GM19395 (cell line): ENCODE data around the gene CCDC134.

Source experiments
- ATAC-seq: cut with Tn5 transposase; IDR thresholded peaks from one replicate; pipeline ENCODE4 v1.9.1; 2021; ENCODE audit warnings: mild to moderate bottlenecking, moderate library complexity; ENCODE audit not compliant: unreplicated experiment

CCDC134 gene

GRCh38 chr22:41782316-41782715 is 18.2 kb upstream of the CCDC134 start:
- ATAC-seq = no peak

GRCh38 chr22:41782751-41783150 is 17.7 kb upstream of the CCDC134 start:
- no peak for ATAC-seq

DNA sequence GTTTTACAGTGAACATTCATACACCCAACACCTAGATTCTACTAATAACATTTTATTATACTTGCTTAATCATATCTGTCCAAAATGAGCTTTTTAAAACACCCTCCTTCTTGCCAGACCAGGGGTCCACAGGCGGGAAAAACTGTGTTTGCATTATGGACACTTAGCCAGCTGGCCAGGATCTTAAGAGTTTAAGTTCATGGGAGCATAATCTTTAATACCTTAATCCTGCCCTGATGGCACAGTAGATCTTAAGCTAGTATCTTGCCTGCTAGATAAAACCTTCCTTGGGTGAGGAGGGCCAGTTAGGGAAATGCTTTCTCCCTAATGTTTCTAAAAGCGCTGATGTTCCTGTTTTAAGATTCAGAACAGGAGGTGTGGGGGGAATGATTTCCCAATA is 13.1 kb upstream of the CCDC134 start:
- no peak for ATAC-seq

DNA sequence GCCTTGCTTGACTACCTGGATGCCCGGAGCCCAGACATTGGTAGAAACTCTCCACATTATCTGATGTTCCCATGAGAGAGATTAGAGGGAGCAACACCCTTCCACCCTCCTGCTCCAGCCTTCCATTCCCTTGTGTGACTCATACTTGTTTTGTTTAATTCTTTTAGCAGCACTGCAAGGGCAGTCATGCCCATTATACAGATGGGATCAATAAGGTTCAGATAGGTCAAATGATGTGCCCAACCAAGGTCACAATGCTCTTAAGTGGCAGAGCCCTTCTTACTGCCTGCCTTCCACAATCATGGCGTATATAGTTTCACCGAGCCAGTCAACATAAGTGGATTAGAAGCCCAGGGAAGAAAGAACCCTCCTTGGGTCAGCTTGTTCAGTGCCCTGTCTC is 6.6 kb upstream of the CCDC134 start:
- no peak for ATAC-seq

GRCh38 chr22:41798736-41799135 is 1.7 kb upstream of the CCDC134 start:
- ATAC-seq = no peak

- ATAC-seq = peak; percentile 41
Observed at GRCh38 chr22:41799486-41800347, 762 bp upstream of the CCDC134 start.

- ATAC-seq = no peak
Observed at GRCh38 chr22:41801147-41801819, 804 bp downstream of the CCDC134 start.

- ATAC-seq = no peak
Observed at GRCh38 chr22:41801886-41802285, 1.4 kb downstream of the CCDC134 start.

DNA sequence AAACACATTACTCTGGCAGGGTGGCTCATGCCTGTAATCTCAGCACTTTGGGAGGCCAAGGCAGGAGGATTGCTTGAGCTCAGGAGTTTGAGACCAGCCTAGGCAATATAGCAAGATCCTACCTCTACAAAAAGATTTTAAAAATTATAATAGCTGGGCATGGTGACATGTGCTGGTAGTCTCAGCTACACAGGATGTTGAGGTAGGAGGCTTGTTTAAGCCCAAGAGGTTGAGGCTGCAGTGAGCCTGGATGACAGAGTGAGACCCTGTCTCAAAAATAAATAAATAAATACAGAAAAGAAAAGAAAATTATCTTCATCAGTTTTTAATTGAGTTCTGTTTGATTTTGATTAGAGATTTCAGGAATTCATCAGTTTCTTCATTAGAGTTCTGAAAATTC is 5.2 kb downstream of the CCDC134 start:
- ATAC-seq = no peak

DNA sequence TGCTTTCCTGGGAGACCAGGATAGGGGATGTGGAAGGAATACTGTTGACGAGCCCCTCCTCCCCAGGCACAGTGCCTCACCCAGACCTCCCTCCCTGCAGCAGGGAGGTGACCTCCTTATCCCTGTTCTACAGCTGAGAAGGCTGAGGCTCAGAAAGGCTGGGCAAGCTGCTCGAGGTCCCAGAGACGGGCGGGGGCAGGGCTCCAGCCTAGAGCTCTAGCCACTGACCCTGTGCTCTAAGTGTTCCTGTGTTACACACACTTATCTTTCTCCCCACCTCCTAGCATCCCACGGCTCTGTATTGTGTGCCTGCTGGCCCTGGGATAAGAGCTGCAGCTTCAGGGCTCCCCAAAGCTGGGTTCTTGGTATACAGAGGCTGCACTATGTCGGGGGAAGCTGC is 7.9 kb downstream of the CCDC134 start:
- ATAC-seq = no peak

- ATAC-seq = no peak
Observed at GRCh38 chr22:41810022-41810421, 9.5 kb downstream of the CCDC134 start.

DNA sequence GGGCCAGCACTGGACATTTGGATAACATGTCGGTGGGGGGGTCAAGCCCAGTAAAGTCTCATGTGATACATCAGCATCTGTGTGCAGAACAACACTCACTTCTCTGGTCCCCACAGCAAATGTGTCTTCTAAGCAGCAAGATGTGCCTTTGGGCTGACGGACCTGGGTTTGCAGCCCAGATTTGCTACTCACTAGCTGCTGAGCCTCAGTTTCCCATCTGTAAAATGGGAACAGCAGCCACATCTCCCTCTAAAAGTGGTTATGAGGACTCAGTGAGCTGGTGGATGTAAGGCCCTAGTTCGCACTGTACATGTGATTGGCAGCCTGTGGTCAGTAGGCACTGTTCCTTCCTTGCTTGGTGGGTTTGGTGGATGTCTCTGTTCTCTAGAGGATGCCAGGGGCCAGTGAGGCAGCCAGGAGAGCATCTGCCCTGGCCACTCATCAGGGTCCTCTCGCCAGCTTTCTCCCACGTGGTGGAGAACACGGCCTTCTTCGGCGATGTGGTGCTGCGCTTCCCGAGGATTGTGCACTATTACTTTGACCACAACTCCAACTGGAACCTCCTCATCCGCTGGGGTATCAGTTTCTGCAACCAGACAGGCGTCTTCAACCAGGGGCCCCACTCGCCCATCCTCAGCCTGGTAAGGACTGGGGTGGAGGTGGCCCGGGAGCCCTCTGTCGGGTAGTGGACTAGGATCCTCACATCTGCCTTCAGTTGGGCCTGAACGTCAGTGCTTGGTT is 12.5 kb downstream of the CCDC134 start:
- no peak for ATAC-seq

GRCh38 chr22:41813726-41814410 is 13.4 kb downstream of the CCDC134 start:
- no peak for ATAC-seq

GRCh38 chr22:41815716-41816115 is 15.2 kb downstream of the CCDC134 start:
- ATAC-seq = no peak

- ATAC-seq = no peak
Observed at GRCh38 chr22:41816241-41816640, 15.8 kb downstream of the CCDC134 start.

DNA sequence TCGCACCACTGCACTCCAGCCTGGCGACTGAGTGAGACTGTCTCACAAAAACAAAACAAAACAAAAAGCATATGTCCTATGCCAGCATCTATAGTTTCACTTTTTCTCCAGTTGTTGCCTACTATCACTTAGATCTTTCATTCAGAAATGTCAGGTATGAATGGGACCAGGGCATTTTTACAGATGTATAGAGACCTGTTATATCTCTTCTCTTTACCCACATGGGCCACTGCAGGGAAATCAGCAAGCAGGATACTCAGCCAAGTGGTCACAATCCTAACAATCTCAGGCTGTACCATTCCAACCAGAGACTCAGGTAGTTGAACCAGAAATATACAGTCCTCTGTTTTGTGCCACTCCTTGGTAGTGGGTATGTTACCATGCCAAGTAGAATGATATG is 16.4 kb downstream of the CCDC134 start:
- no peak for ATAC-seq

DNA sequence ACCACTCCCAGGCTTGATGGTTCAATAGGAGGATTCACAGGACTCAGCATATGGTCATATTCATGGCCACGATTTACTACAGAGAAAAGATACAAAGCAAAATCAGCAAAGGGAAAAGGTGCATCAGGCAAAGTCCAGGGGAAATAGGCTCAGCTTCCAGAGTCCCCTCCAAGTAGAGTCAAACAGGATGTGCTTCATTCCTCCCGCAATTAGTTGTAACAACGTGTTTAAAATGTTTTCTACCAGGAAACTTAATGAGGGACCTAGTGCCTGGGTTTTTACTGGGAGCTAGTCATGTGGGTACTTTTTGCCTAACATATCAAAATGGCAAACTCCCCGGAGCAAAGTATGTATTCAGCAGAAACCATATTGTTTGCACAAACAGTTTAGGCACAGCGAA is 17.5 kb downstream of the CCDC134 start:
- ATAC-seq = no peak

GRCh38 chr22:41818596-41818995 is 18.1 kb downstream of the CCDC134 start:
- ATAC-seq = no peak

DNA sequence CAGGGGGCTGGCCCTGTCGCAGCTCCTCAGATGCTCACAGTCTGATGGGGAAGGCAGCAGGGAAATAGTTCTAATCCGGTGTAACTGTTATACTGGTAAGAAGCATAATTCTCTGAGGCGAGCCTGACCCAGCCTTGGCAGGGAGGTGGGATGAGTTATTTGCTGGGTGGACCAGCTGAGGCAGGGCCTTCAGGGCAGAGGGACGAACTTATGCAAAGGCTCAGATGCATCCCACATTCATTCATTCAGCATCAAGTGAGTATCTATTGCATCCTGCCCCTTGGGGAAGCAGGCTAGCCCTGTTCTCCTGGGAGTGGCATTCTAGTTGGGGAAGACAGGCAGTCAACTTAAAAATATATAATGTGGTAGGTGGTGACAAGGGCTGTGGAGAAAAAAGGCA is 18.8 kb downstream of the CCDC134 start:
- ATAC-seq = no peak

DNA sequence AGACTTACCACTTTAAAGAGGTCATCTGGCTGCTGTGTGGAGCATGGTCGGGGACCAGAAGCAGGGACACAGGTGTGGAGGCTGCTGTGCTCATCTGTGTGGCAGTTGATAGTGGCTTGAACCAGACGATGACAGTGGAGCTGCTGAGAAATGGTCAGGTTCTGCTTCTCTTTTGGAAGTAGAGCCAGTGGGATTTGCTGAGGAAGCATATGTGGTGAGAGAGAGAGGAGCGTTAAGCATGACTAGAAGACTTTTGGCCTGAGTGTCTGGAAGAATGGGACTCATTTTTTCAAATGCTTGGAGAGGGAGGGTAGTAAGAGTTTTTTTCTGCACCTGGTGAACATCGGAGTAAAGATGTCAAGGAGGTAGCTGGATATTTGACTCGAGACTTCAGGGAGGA is 20.0 kb downstream of the CCDC134 start:
- ATAC-seq = no peak
